T-cell (primary cell): Measurements from ENCODE around the gene EDN3. TPM values are rescaled to one million over a fixed set of nuclear protein-coding genes. Genes with fewer than 3 reads are reported as not detected.
"Not testable (repeated sequence)": the region's sequence is repeated elsewhere in the genome, so short reads cannot be mapped to it uniquely, and the experiment has no call there.

Experiments
- ATAC-seq, 4 experiments: fragments of 200-7000 bp in 3 of 4; fragments of 150-1000 bp in 1 of 4; cut with Tn5 transposase; replicated peaks in 1 of 4; 1 replicate in 3 of 4; 2 replicates in 1 of 4; pipeline ENCODE4 v1.10.0; 2021; ENCODE audit warnings: moderate library complexity in 3 of 4, mild to moderate bottlenecking in 2 of 4, moderate number of reproducible peaks in 1 of 4
- CTCF ChIA-PET, 2 donors: fragments of 300-600 bp; sonication (Branson Sonifier 250); formaldehyde crosslinking; loops; one replicate each; lab custom pipeline; 2022; ENCODE audit warnings: antibody characterized with exemption in 2 of 2; lab: Charles Lee
- POLR2A ChIA-PET, 2 donors: fragments of 300-600 bp; sonication (Branson Sonifier 250); formaldehyde crosslinking; loops; one replicate each; lab custom pipeline; 2022; ENCODE audit warnings: antibody characterized with exemption in 2 of 2; lab: Charles Lee
- DNase-seq, 35 experiments: peaks; one replicate each; pipeline versions ENCODE4 v3.0.0 to v3.0.0-alpha.2; 2013 to 2023
- H3K27ac ChIP-seq: one replicate; pipeline ENCODE4 v1.5.1; 2013; ENCODE audit warnings: low read length
- H3K27me3 ChIP-seq, 2 experiments: replicated peaks in 1 of 2; 1 replicate in 1 of 2; 2 replicates in 1 of 2; pipeline versions ENCODE4 v1.6.1 to v1.7.0; 2013; ENCODE audit warnings: low read length in 1 of 2, mixed read lengths in 1 of 2; ENCODE audit not compliant: control insufficient read depth in 2 of 2, insufficient read depth in 2 of 2; ENCODE audit errors: extremely low read depth in 1 of 2
- H3K36me3 ChIP-seq, 2 donors: 1 replicate in 1 of 2; 2 replicates in 1 of 2; pipeline versions ENCODE4 v1.6.1 to v1.7.0; 2013; ENCODE audit warnings: low read length in 1 of 2; ENCODE audit not compliant: control insufficient read depth in 2 of 2, insufficient read depth in 1 of 2; ENCODE audit errors: extremely low read depth in 1 of 2
- H3K4me1 ChIP-seq, 2 experiments: 1 replicate in 1 of 2; 2 replicates in 1 of 2; pipeline versions ENCODE4 v1.6.1 to v1.7.0; 2013; ENCODE audit warnings: low read length in 2 of 2, mixed read lengths in 1 of 2; ENCODE audit not compliant: insufficient read depth in 2 of 2, control insufficient read depth in 1 of 2; ENCODE audit errors: extremely low read depth in 1 of 2
- H3K4me3 ChIP-seq, 2 donors: 1 replicate in 1 of 2; 2 replicates in 1 of 2; pipeline versions ENCODE4 v1.5.1 to v1.7.0; 2013; ENCODE audit warnings: mild to moderate bottlenecking in 2 of 2, low read length in 1 of 2, moderate library complexity in 1 of 2; ENCODE audit not compliant: control insufficient read depth in 1 of 2; ENCODE audit errors: extremely low read depth in 1 of 2
- H3K9me3 ChIP-seq: 2 replicates; pipeline ENCODE4 v1.7.0; 2013
- H3K27ac Mint-ChIP-seq, 2 donors: one replicate each; pipeline ENCODE4 v1.8.0; 2020 to 2021; ENCODE audit warnings: mild to moderate bottlenecking in 2 of 2, mixed read lengths in 2 of 2
- H3K27me3 Mint-ChIP-seq, 2 donors: one replicate each; pipeline ENCODE4 v1.8.0; 2021 to 2022; ENCODE audit warnings: mixed read lengths in 2 of 2
- H3K36me3 Mint-ChIP-seq: one replicate; pipeline ENCODE4 v1.8.0; 2021; ENCODE audit warnings: mixed read lengths
- H3K4me1 Mint-ChIP-seq, 3 donors: one replicate each; pipeline ENCODE4 v1.8.0; 2020 to 2022; ENCODE audit warnings: mixed read lengths in 3 of 3, mild to moderate bottlenecking in 1 of 3
- H3K4me3 Mint-ChIP-seq, 3 donors: one replicate each; pipeline ENCODE4 v1.8.0; 2020 to 2022; ENCODE audit warnings: mild to moderate bottlenecking in 3 of 3, mixed read lengths in 3 of 3, moderate library complexity in 3 of 3
- H3K9me3 Mint-ChIP-seq, 3 donors: one replicate each; pipeline ENCODE4 v1.8.0; 2020 to 2022; ENCODE audit warnings: mixed read lengths in 3 of 3
- WGBS: methylation state at CpG from one replicate; pipeline ENCODE4 v1.1.5; 2013; ENCODE audit warnings: missing lambda C conversion rate; ENCODE audit not compliant: insufficient coverage; 5-methylcytosine and 5-hydroxymethylcytosine counted together
- total RNA-seq, 35 experiments: library from RNA in 6 of 35; stranded (reverse) in 6 of 35; fragments of 120-200 nt in 1 of 35; gene quantifications; one replicate each; pipeline versions ENCODE4 v1.2.1 to v1.2.4 and lab custom pipeline; 2013 to 2026

EDN3 gene
- total RNA-seq, 5 donors from 2014 or later (not counting 1 experiment from before 2014, with no cell fraction given), result 0.32 to 2.3 (median 1.3) TPM; not detected in 2

- POLR2A ChIA-PET, result no interaction called here
- H3K36me3 Mint-ChIP-seq, result no peaks in the 10 kb centered on the region
- H3K4me3 ChIP-seq, result no peak overlapping the region
- WGBS, result 27% methylated on average over 3 of the region's 4 CpGs
- peaks cover under 1 to 6% of the 10 kb centered on the region in 2 donors for H3K27me3 Mint-ChIP-seq
- H3K4me1 ChIP-seq, result no peaks in the 10 kb centered on the region
- H3K27ac Mint-ChIP-seq, result no peak overlapping the region
- H3K9me3 Mint-ChIP-seq, result no peaks in the 10 kb centered on the region
- H3K4me1 Mint-ChIP-seq, result peaks cover 5 to 13% (median 12%) of the 10 kb centered on the region in 3 donors
- H3K9me3 ChIP-seq, result no peaks in the 10 kb centered on the region
- H3K4me3 Mint-ChIP-seq, result no peak overlapping the region
- H3K27me3 ChIP-seq, result peaks cover 0 to 23% of the 10 kb centered on the region in 2 experiments
- H3K27ac ChIP-seq, result no peak overlapping the region
- ATAC-seq, result no peak
- no peaks in the 10 kb centered on the region for H3K36me3 ChIP-seq
- CTCF ChIA-PET, result no interaction called here
- DNase-seq, result no peak
Observed at GRCh38 chr20:59356662-59357165, 56.3 kb downstream of the EDN3 start.

- POLR2A ChIA-PET, H3K27ac Mint-ChIP-seq, H3K4me3 Mint-ChIP-seq: not testable (repeated sequence)
Observed at GRCh38 chr20:59358793-59359192, 58.4 kb downstream of the EDN3 start.

GRCh38 chr20:59359906-59360725, 59.7 kb downstream of the EDN3 start:
- no peaks in the 10 kb centered on the region for H3K4me1 Mint-ChIP-seq
- DNase-seq (no peak), ATAC-seq (no peak)
- CTCF ChIA-PET, result no interaction called here
- WGBS, result 52% methylated on average over 4 of the region's 15 CpGs
- no peak overlapping the region for H3K4me3 Mint-ChIP-seq
- H3K9me3 Mint-ChIP-seq, result no peaks in the 10 kb centered on the region
- H3K36me3 Mint-ChIP-seq, result no peaks in the 10 kb centered on the region
- H3K36me3 ChIP-seq, result no peaks in the 10 kb centered on the region
- peaks cover 11 to 14% of the 10 kb centered on the region in 2 donors for H3K27me3 Mint-ChIP-seq
- H3K27ac Mint-ChIP-seq, result no peak overlapping the region
- no peak overlapping the region for H3K4me3 ChIP-seq
- H3K9me3 ChIP-seq, result no peaks in the 10 kb centered on the region
- H3K27ac ChIP-seq, result no peak overlapping the region
- no peaks in the 10 kb centered on the region for H3K4me1 ChIP-seq
- peaks cover 0 to 41% of the 10 kb centered on the region in 2 experiments for H3K27me3 ChIP-seq
- POLR2A ChIA-PET, result no interaction called here

More at GRCh38 chr20:59358793-59359192, 58.4 kb downstream of the EDN3 start:
- peaks cover 9 to 11% of the 10 kb centered on the region in 2 donors for H3K27me3 Mint-ChIP-seq
- H3K36me3 Mint-ChIP-seq, H3K9me3 ChIP-seq, H3K36me3 ChIP-seq, DNase-seq, H3K4me1 Mint-ChIP-seq, ATAC-seq, H3K4me3 ChIP-seq, H3K4me1 ChIP-seq, H3K9me3 Mint-ChIP-seq, H3K27ac ChIP-seq: not testable (repeated sequence)
- peaks cover 0 to 32% of the 10 kb centered on the region in 2 experiments for H3K27me3 ChIP-seq
- CTCF ChIA-PET, result interaction anchor here in 1 of 2 donors (0.6 kb wide), 1 partner anchor 416 kb away, joined by 4 read pairs; no protein-coding TSS in a partner anchor
- 0% methylated on average over 1 of the region's 9 CpGs for WGBS

- Mint-ChIP-seq H3K27me3 (peaks cover 11 to 14% of the 10 kb centered on the region in 2 donors), H3K27ac (no peak overlapping the region), H3K4me3 (no peak overlapping the region), H3K9me3 (no peaks in the 10 kb centered on the region), H3K36me3 (no peaks in the 10 kb centered on the region), H3K4me1 (no peaks in the 10 kb centered on the region)
- no peak for ATAC-seq
- no peaks in the 10 kb centered on the region for H3K4me1 ChIP-seq
- CTCF ChIA-PET, result no interaction called here
- no peaks in the 10 kb centered on the region for H3K9me3 ChIP-seq
- POLR2A ChIA-PET, result no interaction called here
- H3K27me3 ChIP-seq, result peaks cover 0 to 45% of the 10 kb centered on the region in 2 experiments
- no peak overlapping the region for H3K27ac ChIP-seq
- H3K36me3 ChIP-seq, result no peaks in the 10 kb centered on the region
- no peak for DNase-seq
- WGBS, result 90% methylated on average over 3 of the region's 4 CpGs
- H3K4me3 ChIP-seq, result no peak overlapping the region
Observed at GRCh38 chr20:59360934-59361333, 60.5 kb downstream of the EDN3 start.

- no peaks in the 10 kb centered on the region for H3K36me3 Mint-ChIP-seq
- Histone ChIP-seq H3K27me3 (peaks cover 0 to 42% of the 10 kb centered on the region in 2 experiments), H3K4me1 (no peaks in the 10 kb centered on the region), H3K36me3 (no peaks in the 10 kb centered on the region), H3K9me3 (no peaks in the 10 kb centered on the region), H3K27ac (no peak overlapping the region), H3K4me3 (no peak overlapping the region)
- H3K27me3 Mint-ChIP-seq, result peaks cover 11 to 14% of the 10 kb centered on the region in 2 donors
- POLR2A ChIA-PET, result no interaction called here
- CTCF ChIA-PET, result no interaction called here
- 100% methylated on average over 2 of the region's 5 CpGs for WGBS
- no peak for DNase-seq
- no peak overlapping the region for H3K4me3 Mint-ChIP-seq
- no peak overlapping the region for H3K27ac Mint-ChIP-seq
- no peaks in the 10 kb centered on the region for H3K4me1 Mint-ChIP-seq
- ATAC-seq, result no peak
- no peaks in the 10 kb centered on the region for H3K9me3 Mint-ChIP-seq
Observed at GRCh38 chr20:59361411-59361810, 61.0 kb downstream of the EDN3 start.

- H3K27me3 Mint-ChIP-seq, result peaks cover 11 to 14% of the 10 kb centered on the region in 2 donors
- H3K36me3 Mint-ChIP-seq, result no peaks in the 10 kb centered on the region
- CTCF ChIA-PET, result no interaction called here
- H3K9me3 Mint-ChIP-seq, result no peaks in the 10 kb centered on the region
- POLR2A ChIA-PET, result no interaction called here
- no peak overlapping the region for H3K27ac Mint-ChIP-seq
- Histone ChIP-seq H3K9me3 (no peaks in the 10 kb centered on the region), H3K27me3 (peaks cover 0 to 30% of the 10 kb centered on the region in 2 experiments), H3K4me3 (no peak overlapping the region), H3K27ac (no peak overlapping the region), H3K4me1 (no peaks in the 10 kb centered on the region), H3K36me3 (no peaks in the 10 kb centered on the region)
- H3K4me1 Mint-ChIP-seq, result no peaks in the 10 kb centered on the region
- 65% methylated on average over 10 of the region's 12 CpGs for WGBS
- no peak for ATAC-seq
- DNase-seq, result no peak
- H3K4me3 Mint-ChIP-seq, result no peak overlapping the region
Observed at GRCh38 chr20:59363101-59363500, 62.7 kb downstream of the EDN3 start.
